IMR-90 (cell line): ENCODE measurements around the gene PABPC1L.

Source experiments
- CEBPB ChIP-seq: IDR thresholded peaks from 2 replicates; pipeline ENCODE4 v1.6.1; 2012; ENCODE audit warnings: low read depth, low read length, improper control_type of control experiment
- FOS ChIP-seq: fragments of 150-350 bp; IDR thresholded peaks from 2 replicates; pipeline ENCODE4 v1.6.1; 2016; ENCODE audit warnings: low read depth, low read length
- MAFK ChIP-seq: IDR thresholded peaks from 2 replicates; pipeline ENCODE4 v1.6.1; 2012; ENCODE audit warnings: low read depth, low read length, improper control_type of control experiment
- MAZ ChIP-seq: IDR thresholded peaks from 2 replicates; pipeline ENCODE4 v1.6.1; 2012; ENCODE audit warnings: low read depth, mild to moderate bottlenecking, low read length, improper control_type of control experiment, moderate library complexity, borderline replicate concordance
- MXI1 ChIP-seq: IDR thresholded peaks from 2 replicates; pipeline ENCODE4 v1.6.1; 2012; ENCODE audit warnings: low read depth, mild to moderate bottlenecking, low read length, moderate library complexity, borderline replicate concordance
- NFE2L2 ChIP-seq: fragments of 150-350 bp; IDR thresholded peaks from 2 replicates; pipeline ENCODE4 v1.6.1; 2016; ENCODE audit warnings: low read depth, mild to moderate bottlenecking, low read length
- POLR2A ChIP-seq: IDR thresholded peaks from 2 replicates; pipeline ENCODE4 v1.6.1; 2012; ENCODE audit warnings: mild to moderate bottlenecking, low read depth, low read length
- RAD21 ChIP-seq: IDR thresholded peaks from 2 replicates; pipeline ENCODE4 v1.6.1; 2012; ENCODE audit warnings: low read length, improper control_type of control experiment
- RCOR1 ChIP-seq: IDR thresholded peaks from 2 replicates; pipeline ENCODE4 v1.6.1; 2012; ENCODE audit warnings: mild to moderate bottlenecking, low read length, improper control_type of control experiment; ENCODE audit not compliant: insufficient replicate concordance
- RFX5 ChIP-seq: IDR thresholded peaks from 2 replicates; pipeline ENCODE4 v1.8.0; 2012; ENCODE audit warnings: low read depth, mild to moderate bottlenecking, low read length, moderate library complexity
- SMC3 ChIP-seq: fragments of 150-350 bp; IDR thresholded peaks from 2 replicates; pipeline ENCODE4 v1.6.1; 2016; ENCODE audit warnings: low read depth, mild to moderate bottlenecking, antibody characterized with exemption, low read length, moderate library complexity
- TF ChIP-seq, protein P1 (sequence below): conservative IDR thresholded peaks from 2 replicates; pipeline ENCODE4 v1.5.1; 2012; ENCODE audit warnings: mild to moderate bottlenecking, low read depth, low read length, improper control_type of control experiment
- TF ChIP-seq, protein P2 (sequence below): fragments of 150-350 bp; IDR thresholded peaks from 2 replicates; pipeline ENCODE4 v1.6.1; 2017; ENCODE audit warnings: mild to moderate bottlenecking, antibody characterized with exemption, low read length, low read depth

DNA sequence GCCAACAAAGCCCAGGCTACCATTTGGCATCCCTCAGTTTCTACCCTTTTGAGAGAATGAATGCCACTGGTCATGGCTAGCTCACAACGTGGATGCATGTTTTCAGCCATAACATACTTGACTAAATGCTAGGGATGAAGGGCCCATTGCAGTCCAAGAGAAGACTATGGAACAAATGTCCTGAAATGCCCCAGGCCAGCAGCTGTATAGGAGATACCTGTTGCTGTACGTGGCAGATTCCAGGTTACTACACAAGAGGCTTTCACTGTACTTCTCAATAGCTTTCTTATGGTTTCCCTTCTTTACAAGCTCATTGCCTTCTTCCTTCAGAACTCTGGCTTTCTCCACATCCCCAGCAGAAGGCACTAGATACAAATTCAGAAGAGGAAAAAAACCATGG is 38.7 kb downstream of the PABPC1L start:
- TF ChIP-seq, protein P1, sequence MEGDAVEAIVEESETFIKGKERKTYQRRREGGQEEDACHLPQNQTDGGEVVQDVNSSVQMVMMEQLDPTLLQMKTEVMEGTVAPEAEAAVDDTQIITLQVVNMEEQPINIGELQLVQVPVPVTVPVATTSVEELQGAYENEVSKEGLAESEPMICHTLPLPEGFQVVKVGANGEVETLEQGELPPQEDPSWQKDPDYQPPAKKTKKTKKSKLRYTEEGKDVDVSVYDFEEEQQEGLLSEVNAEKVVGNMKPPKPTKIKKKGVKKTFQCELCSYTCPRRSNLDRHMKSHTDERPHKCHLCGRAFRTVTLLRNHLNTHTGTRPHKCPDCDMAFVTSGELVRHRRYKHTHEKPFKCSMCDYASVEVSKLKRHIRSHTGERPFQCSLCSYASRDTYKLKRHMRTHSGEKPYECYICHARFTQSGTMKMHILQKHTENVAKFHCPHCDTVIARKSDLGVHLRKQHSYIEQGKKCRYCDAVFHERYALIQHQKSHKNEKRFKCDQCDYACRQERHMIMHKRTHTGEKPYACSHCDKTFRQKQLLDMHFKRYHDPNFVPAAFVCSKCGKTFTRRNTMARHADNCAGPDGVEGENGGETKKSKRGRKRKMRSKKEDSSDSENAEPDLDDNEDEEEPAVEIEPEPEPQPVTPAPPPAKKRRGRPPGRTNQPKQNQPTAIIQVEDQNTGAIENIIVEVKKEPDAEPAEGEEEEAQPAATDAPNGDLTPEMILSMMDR = no peak
- TF ChIP-seq MAZ (no peak), MAFK (no peak), POLR2A (no peak), FOS (no peak), NFE2L2 (no peak), SMC3 (no peak), MXI1 (no peak), RAD21 (no peak), RFX5 (no peak), RCOR1 (no peak), CEBPB (no peak)
- TF ChIP-seq, protein P2, sequence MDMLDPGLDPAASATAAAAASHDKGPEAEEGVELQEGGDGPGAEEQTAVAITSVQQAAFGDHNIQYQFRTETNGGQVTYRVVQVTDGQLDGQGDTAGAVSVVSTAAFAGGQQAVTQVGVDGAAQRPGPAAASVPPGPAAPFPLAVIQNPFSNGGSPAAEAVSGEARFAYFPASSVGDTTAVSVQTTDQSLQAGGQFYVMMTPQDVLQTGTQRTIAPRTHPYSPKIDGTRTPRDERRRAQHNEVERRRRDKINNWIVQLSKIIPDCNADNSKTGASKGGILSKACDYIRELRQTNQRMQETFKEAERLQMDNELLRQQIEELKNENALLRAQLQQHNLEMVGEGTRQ = no peak
